Endothelial cell of umbilical vein (primary cell): Measurements from ENCODE around the gene LIN7C. TPM values are rescaled to one million over a fixed set of nuclear protein-coding genes. Genes with fewer than 3 reads are reported as not detected.

ENCODE experiments used
- BruUV-seq: library from RNA; stranded (reverse); fragments of 400-500 nt; replicated peaks from 2 replicates; lab custom pipeline; 2021; lab: Mats Ljungman, UMichigan
- CTCF ChIA-PET: fragments of 300-600, 350-600 bp; sonication (Branson Sonifier 250); formaldehyde crosslinking; loops from one replicate; lab custom pipeline; 2021; ENCODE audit warnings: antibody characterized with exemption, inconsistent platforms; lab: Charles Lee
- POLR2A ChIA-PET: fragments of 300-600, 350-600 bp; sonication (Branson Sonifier 250); formaldehyde crosslinking; loops from one replicate; lab custom pipeline; 2021; ENCODE audit warnings: antibody characterized with exemption, inconsistent platforms; lab: Charles Lee
- DNase-seq: peaks from one replicate; pipeline ENCODE4 v3.0.0-alpha.2; 2011; ENCODE audit warnings: low read depth, low spot score
- FAIRE-seq: peaks from 2 replicates; lab custom pipeline; 2011; peaks lifted over from hg19 to GRCh38; lab: Jason Lieb, UNC
- H2AFZ ChIP-seq: 2 replicates; pipeline ENCODE4 v1.6.0; 2012; ENCODE audit warnings: low read depth, low read length, control low read depth, inconsistent platforms
- H3K27ac ChIP-seq: 2 replicates; pipeline ENCODE4 v1.5.1; 2011; ENCODE audit warnings: low read depth, mild to moderate bottlenecking, control low read depth, low read length, moderate library complexity; ENCODE audit not compliant: insufficient read depth
- H3K27me3 ChIP-seq, 2 experiments: 2 replicates each; pipeline versions ENCODE4 v1.6.0 to v1.6.1; 2011; ENCODE audit warnings: low read length in 2 of 2, mixed read lengths in 1 of 2; ENCODE audit not compliant: control insufficient read depth in 2 of 2, insufficient read depth in 2 of 2
- H3K36me3 ChIP-seq, 2 experiments: 2 replicates in 1 of 2; 3 replicates in 1 of 2; pipeline ENCODE4 v1.5.1; 2011; ENCODE audit warnings: low read length in 2 of 2, mild to moderate bottlenecking in 1 of 2, moderate library complexity in 1 of 2; ENCODE audit not compliant: control insufficient read depth in 2 of 2, insufficient read depth in 2 of 2; ENCODE audit errors: extremely low read depth in 1 of 2
- H3K4me1 ChIP-seq: 3 replicates; pipeline ENCODE4 v1.5.1; 2011; ENCODE audit warnings: mild to moderate bottlenecking, low read length; ENCODE audit not compliant: control insufficient read depth, insufficient read depth; ENCODE audit errors: extremely low read depth
- H3K4me2 ChIP-seq: 2 replicates; pipeline ENCODE4 v1.6.1; 2011; ENCODE audit warnings: low read length, control low read depth, mixed read lengths; ENCODE audit not compliant: insufficient read depth
- H3K4me3 ChIP-seq, 3 experiments: fragments of 200-600 bp in 1 of 3; sonication (generic), shearing (Covaris generic) in 1 of 3; replicated peaks in 1 of 3; 2 replicates each; pipeline ENCODE4 v1.5.1; 2011 to 2016; ENCODE audit warnings: control low read depth in 3 of 3, low read length in 3 of 3, mild to moderate bottlenecking in 2 of 3, inconsistent platforms in 1 of 3, low read depth in 1 of 3, moderate library complexity in 1 of 3; ENCODE audit not compliant: insufficient read depth in 1 of 3
- H3K79me2 ChIP-seq: 2 replicates; pipeline ENCODE4 v1.6.0; 2012; ENCODE audit warnings: low read length, inconsistent platforms; ENCODE audit not compliant: control insufficient read depth, insufficient read depth
- H3K9ac ChIP-seq: replicated peaks from 2 replicates; pipeline ENCODE3; 2011; ENCODE audit warnings: low read length, control low read depth; ENCODE audit not compliant: insufficient read depth; ENCODE audit errors: extremely low read depth
- H3K9me1 ChIP-seq: replicated peaks from 3 replicates; pipeline ENCODE4 v1.6.0; 2011; ENCODE audit warnings: mild to moderate bottlenecking, low read length; ENCODE audit not compliant: control insufficient read depth, insufficient read depth; ENCODE audit errors: extremely low read depth
- H3K9me3 ChIP-seq: replicated peaks from 2 replicates; pipeline ENCODE4 v1.5.1; 2012; ENCODE audit warnings: low read length, inconsistent platforms; ENCODE audit not compliant: control insufficient read depth, insufficient read depth
- H4K20me1 ChIP-seq: replicated peaks from 2 replicates; pipeline ENCODE3; 2011; ENCODE audit warnings: mild to moderate bottlenecking, low read length; ENCODE audit not compliant: control insufficient read depth, insufficient read depth; ENCODE audit errors: extremely low read depth
- CTCF ChIP-seq, 2 donors: IDR thresholded peaks; 1 replicate in 1 of 2; 2 replicates in 1 of 2; pipeline ENCODE4 v1.5.1; 2011; ENCODE audit warnings: low read length in 2 of 2, mild to moderate bottlenecking in 2 of 2, moderate library complexity in 2 of 2, control low read depth in 1 of 2, inconsistent platforms in 1 of 2, low read depth in 1 of 2; ENCODE audit not compliant: insufficient read depth in 1 of 2; ENCODE audit errors: extremely low read depth in 1 of 2
- EZH2 ChIP-seq: IDR thresholded peaks from 2 replicates; pipeline ENCODE4 v1.6.1; 2012; ENCODE audit warnings: borderline replicate concordance, low read depth, mild to moderate bottlenecking, moderate library complexity, low read length, inconsistent platforms; ENCODE audit not compliant: severe bottlenecking
- FOS ChIP-seq: IDR thresholded peaks from 2 replicates; pipeline ENCODE4 v1.6.1; 2011; ENCODE audit warnings: mild to moderate bottlenecking, low read length, moderate library complexity, borderline replicate concordance; ENCODE audit not compliant: insufficient read depth
- GATA2 ChIP-seq: IDR thresholded peaks from 2 replicates; pipeline ENCODE4 v1.7.0; 2011; ENCODE audit warnings: low read depth, mild to moderate bottlenecking, moderate library complexity, mixed read lengths, low read length; ENCODE audit not compliant: insufficient read length, insufficient read depth
- JUN ChIP-seq: IDR thresholded peaks from 2 replicates; pipeline ENCODE4 v1.6.1; 2011; ENCODE audit warnings: borderline replicate concordance, low read depth; ENCODE audit not compliant: insufficient read length, insufficient read depth
- MAX ChIP-seq: IDR thresholded peaks from 2 replicates; pipeline ENCODE4 v1.6.1; 2011; ENCODE audit not compliant: insufficient read depth, insufficient read length
- MYC ChIP-seq: IDR thresholded peaks from one replicate; pipeline ENCODE4 v1.6.1; 2011; ENCODE audit warnings: mild to moderate bottlenecking, low read depth, low read length
- POLR2A ChIP-seq: IDR thresholded peaks from 2 replicates; pipeline ENCODE4 v1.6.1; 2012; ENCODE audit warnings: low read depth, mild to moderate bottlenecking, control low read depth, low read length
- POLR2AphosphoS5 ChIP-seq: IDR thresholded peaks from 2 replicates; pipeline ENCODE4 v1.6.1; 2012; ENCODE audit warnings: low read depth, mild to moderate bottlenecking, control low read depth, low read length, moderate library complexity; ENCODE audit not compliant: insufficient read depth
- dilution Hi-C: fragments of 300-500 bp; cut with MboI; formaldehyde crosslinking; loops from one replicate; pipeline ENCODE4 v1.15.0; 2019; ENCODE audit warnings: low sequenced_read_pairs; ENCODE audit not compliant: extremely low pct_ligation_motif_present
- intact Hi-C: fragments of 100-400 bp; cut with micrococcal nuclease; formaldehyde crosslinking; loops from one replicate; pipeline ENCODE4 v1.10.0; 2022
- polyA plus RNA-seq, 4 experiments: library from polyadenylated mRNA; depleted of rRNA in 3 of 4; stranded (reverse) in 3 of 4; unstranded in 1 of 4; fragments of >200 nt; gene quantifications; 2 replicates each; pipeline versions ENCODE4 v1.2.1 to v1.2.3, GENCODE V29; 2011 to 2012; ENCODE audit warnings: missing spikeins in 1 of 4
- total RNA-seq: library from RNA; stranded (reverse); gene quantifications from 2 replicates; pipeline ENCODE4 v1.2.3, GENCODE V29; 2021

Gene LIN7C
- total and polyA plus RNA-seq, 2 donors (not counting 3 experiments of a cell fraction or from before 2014, with no cell fraction given), result 7.1 to 24.9 TPM

- FAIRE-seq (no peak), DNase-seq (no peak)
- POLR2A ChIA-PET, result no interaction called here
- H3K27ac ChIP-seq, result no peak overlapping the region
- peaks cover 2 to 4% of the 10 kb centered on the region in 2 experiments for H3K36me3 ChIP-seq
- dilution Hi-C loops (no loop called here), intact Hi-C loops (no loop called here)
- no peaks in the 10 kb centered on the region for H3K27me3 ChIP-seq
- H3K79me2 ChIP-seq, result peaks cover 37% of the 10 kb centered on the region
- no peak overlapping the region for H3K4me3 ChIP-seq
- no peak overlapping the region for H2AFZ ChIP-seq
- TF ChIP-seq POLR2A, result no peak
- no peak for TF ChIP-seq POLR2AphosphoS5
- TF ChIP-seq MYC, result no peak
- no peak for TF ChIP-seq EZH2
- TF ChIP-seq FOS, result no peak
- TF ChIP-seq JUN, result no peak
- TF ChIP-seq CTCF (IDR thresholded peaks at IDR 0.05; ENCODE audit: extremely low read depth in 1 of 2, insufficient read depth in 1 of 2, low read depth in 1 of 2, low read length in 2 of 2), result no peak
- no peak for TF ChIP-seq GATA2
- TF ChIP-seq MAX, result no peak
- no TSS peak for BruUV-seq
- H3K9me3 ChIP-seq, result no peaks in the 10 kb centered on the region
- H3K4me2 ChIP-seq, result no peak overlapping the region
- CTCF ChIA-PET, result no interaction called here
- H3K4me1 ChIP-seq, result peaks cover 11% of the 10 kb centered on the region
- H4K20me1 ChIP-seq, result no peaks in the 10 kb centered on the region
- H3K9ac ChIP-seq, result no peak overlapping the region
- no peaks in the 10 kb centered on the region for H3K9me1 ChIP-seq
Observed at GRCh38 chr11:27504205-27504604, 2.4 kb downstream of the LIN7C start.
